PFSK-1 (cell line): ENCODE measurements around the gene SIGMAR1.

Source experiments
- FOXP2 ChIP-seq: optimal IDR thresholded peaks from 2 replicates; pipeline ENCODE3; 2011; ENCODE audit warnings: borderline replicate concordance, control low read depth, inconsistent platforms; ENCODE audit not compliant: insufficient read depth; ENCODE audit errors: extremely low read length, extremely low read depth
- POLR2AphosphoS5 ChIP-seq: IDR thresholded peaks from 2 replicates; pipeline ENCODE4 v1.6.1; 2012; ENCODE audit warnings: low read depth, mild to moderate bottlenecking, control low read depth, low read length, moderate library complexity
- REST ChIP-seq, 2 experiments: IDR thresholded peaks; 2 replicates each; pipeline versions ENCODE4 v1.6.1 to v1.8.0; 2011 to 2012; ENCODE audit warnings: low read depth in 2 of 2, low read length in 2 of 2, control low read depth in 1 of 2, inconsistent platforms in 1 of 2, mild to moderate bottlenecking in 1 of 2, moderate library complexity in 1 of 2; ENCODE audit not compliant: insufficient read depth in 1 of 2
- SIN3A ChIP-seq: IDR thresholded peaks from 2 replicates; pipeline ENCODE4 v1.6.1; 2012; ENCODE audit warnings: mild to moderate bottlenecking, low read length, moderate library complexity, borderline replicate concordance; ENCODE audit not compliant: insufficient read depth
- TAF1 ChIP-seq: IDR thresholded peaks from 2 replicates; pipeline ENCODE4 v1.6.1; 2012; ENCODE audit warnings: low read length, control low read depth, borderline replicate concordance; ENCODE audit not compliant: insufficient read depth

- TF ChIP-seq REST (IDR thresholded peaks at IDR 0.05; ENCODE audit: insufficient read depth in 1 of 2, low read depth in 2 of 2, low read length in 2 of 2) (no peak), TAF1 (no peak), POLR2AphosphoS5 (no peak), SIN3A (no peak), FOXP2 (no peak)
Observed at GRCh38 chr9:34656992-34657391, 19.4 kb upstream of the SIGMAR1 start.
